HepG2 (cell line): ENCODE measurements around the gene BEAN1.

Experiments
- CTCF ChIP-seq: sonication (generic); formaldehyde crosslinking; IDR thresholded peaks from 2 replicates; pipeline ENCODE4 v1.5.0; 2020; ENCODE audit warnings: mild to moderate bottlenecking, missing genetic modification reagents, moderate library complexity
- MED1 ChIP-seq: sonication (generic); formaldehyde crosslinking; IDR thresholded peaks from 2 replicates; pipeline ENCODE4 v1.4.0; 2020; ENCODE audit warnings: missing genetic modification reagents
- NFE2L2 ChIP-seq: fragments of 150-350 bp; IDR thresholded peaks from 2 replicates; pipeline ENCODE4 v1.6.1; 2014; ENCODE audit warnings: low read length
- NR2F1 ChIP-seq, 2 experiments: fragments of 450-650 bp in 1 of 2; formaldehyde crosslinking in 1 of 2; IDR thresholded peaks; 2 replicates each; pipeline versions ENCODE4 v1.5.0 to v1.6.1; 2016 to 2020; ENCODE audit warnings: mild to moderate bottlenecking in 1 of 2, missing compliant biosample characterization in 1 of 2, missing genetic modification reagents in 1 of 2, moderate library complexity in 1 of 2
- ZBTB7B ChIP-seq: sonication (generic); formaldehyde crosslinking; IDR thresholded peaks from 2 replicates; pipeline ENCODE4 v1.4.0; 2020; ENCODE audit warnings: missing genetic modification reagents
- ZNF207 ChIP-seq: fragments of 450-650 bp; IDR thresholded peaks from 2 replicates; pipeline ENCODE4 v1.6.1; 2016; ENCODE audit warnings: antibody characterized with exemption, borderline replicate concordance
- ZNF549 ChIP-seq: sonication (generic); formaldehyde crosslinking; IDR thresholded peaks from 2 replicates; pipeline ENCODE4 v1.5.0; 2020; ENCODE audit warnings: missing genetic modification reagents
- ZNF556 ChIP-seq: sonication (generic); formaldehyde crosslinking; IDR thresholded peaks from 2 replicates; pipeline ENCODE4 v1.4.0; 2020; ENCODE audit warnings: mild to moderate bottlenecking, missing genetic modification reagents, borderline replicate concordance

DNA sequence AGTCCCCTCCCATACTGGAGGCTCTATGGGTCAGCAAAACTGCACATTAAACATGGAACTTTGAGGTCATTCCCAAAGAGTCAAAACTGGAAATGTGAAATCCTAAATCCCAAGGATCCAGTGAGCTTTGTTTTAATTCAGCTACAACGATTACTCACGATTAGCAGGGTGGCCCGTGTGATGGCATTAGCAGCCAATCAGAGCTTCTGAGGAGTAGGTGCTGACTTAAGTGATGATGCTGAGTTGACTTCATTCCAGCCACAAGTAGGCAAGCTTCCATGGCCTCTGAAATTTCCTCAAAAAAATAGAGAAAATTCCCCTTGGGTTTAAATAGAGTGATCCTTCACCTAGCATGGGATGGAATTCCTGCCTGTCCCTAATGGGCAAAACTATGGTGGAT is 28.1 kb upstream of the BEAN1 start:
- TF ChIP-seq MED1 (CRISPR knock-in tag) (no peak), CTCF (CRISPR knock-in tag) (no peak), ZNF549 (no peak), NR2F1 (CRISPR knock-in tag; IDR thresholded peaks at IDR 0.05) (no peak), NFE2L2 (no peak), ZNF556 (CRISPR knock-in tag) (no peak), ZNF207 (no peak), ZBTB7B (no peak)
